Upper lobe of left lung (tissue), 4 donors: Measurements from ENCODE around the gene PREP.

ENCODE experiments used
- CTCF ChIP-seq, 6 experiments: fragments of 450-650 bp in 4 of 6; fragments of 200-600 bp in 2 of 6; sonication (generic) in 2 of 6; IDR thresholded peaks; one replicate each; pipeline ENCODE4 v1.5.1; 2016 to 2019; ENCODE audit warnings: antibody characterized with exemption in 6 of 6
- EP300 ChIP-seq, 4 donors: sonication (generic); formaldehyde crosslinking; IDR thresholded peaks; one replicate each; pipeline ENCODE4 v1.5.1; 2017; ENCODE audit warnings: antibody characterized with exemption in 4 of 4, control low read depth in 2 of 4
- POLR2A ChIP-seq, 4 donors: fragments of 450-650 bp; IDR thresholded peaks; one replicate each; pipeline ENCODE4 v1.5.1; 2016 to 2017; ENCODE audit warnings: antibody characterized with exemption in 4 of 4, mild to moderate bottlenecking in 2 of 4
- POLR2AphosphoS5 ChIP-seq, 2 donors: sonication (generic); formaldehyde crosslinking; IDR thresholded peaks; one replicate each; pipeline ENCODE4 v1.5.1; 2017; ENCODE audit warnings: antibody characterized with exemption in 2 of 2

DNA sequence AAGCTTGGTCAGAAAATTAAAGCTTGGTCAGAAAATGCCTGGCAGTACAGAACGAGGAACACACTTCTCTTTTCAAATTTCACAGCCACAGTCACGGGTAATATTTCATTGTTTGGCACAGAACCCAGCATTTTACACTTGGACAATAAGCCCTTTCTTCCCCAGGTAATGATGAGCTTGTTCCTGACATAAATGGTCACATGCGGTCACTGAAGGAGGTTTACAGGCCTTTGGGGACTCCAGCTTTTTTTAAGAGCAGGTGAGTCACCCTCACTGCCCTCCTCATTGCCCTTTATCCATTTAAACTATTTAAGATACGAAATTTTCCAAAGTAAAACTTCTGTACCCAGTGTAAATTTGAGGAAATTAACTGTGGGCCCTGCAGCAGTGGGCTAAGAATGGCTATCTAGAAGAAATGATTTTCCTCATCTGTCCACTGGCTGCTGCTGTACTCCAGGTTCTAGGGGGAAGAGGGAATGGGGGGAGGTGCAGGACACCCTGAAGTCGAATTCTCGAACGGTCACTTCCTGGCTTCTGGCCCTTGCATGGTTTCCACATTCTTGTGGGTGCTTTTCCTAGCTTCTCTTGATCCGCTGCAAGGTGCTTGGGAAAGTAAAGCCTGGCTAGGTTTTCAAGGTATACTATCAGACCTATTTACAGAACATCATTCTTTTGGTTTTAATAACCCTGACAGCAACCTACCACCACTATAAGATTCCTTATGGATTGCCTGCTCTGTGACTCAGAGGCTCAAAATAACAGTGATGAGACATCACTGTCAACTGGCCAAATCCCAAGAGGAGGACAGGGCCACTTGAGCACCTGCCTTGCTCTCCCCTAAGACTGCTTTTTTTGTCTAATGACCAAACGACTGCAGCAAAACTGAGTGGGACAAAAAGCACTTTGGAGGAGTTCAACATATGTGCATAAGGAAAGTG lies 75.8 kb downstream of the PREP start:
- TF ChIP-seq POLR2A (IDR thresholded peaks at IDR 0.05), result no peak
- no peak for TF ChIP-seq EP300 (IDR thresholded peaks at IDR 0.05)
- no peak for TF ChIP-seq CTCF (IDR thresholded peaks at IDR 0.05)
- TF ChIP-seq POLR2AphosphoS5 (IDR thresholded peaks at IDR 0.05), result no peak
